ENCODE results near the gene SOX5.
"Not testable (repeated sequence)": the region's sequence is repeated elsewhere in the genome, so short reads cannot be mapped to it uniquely, and the experiment has no call there.

DNA sequence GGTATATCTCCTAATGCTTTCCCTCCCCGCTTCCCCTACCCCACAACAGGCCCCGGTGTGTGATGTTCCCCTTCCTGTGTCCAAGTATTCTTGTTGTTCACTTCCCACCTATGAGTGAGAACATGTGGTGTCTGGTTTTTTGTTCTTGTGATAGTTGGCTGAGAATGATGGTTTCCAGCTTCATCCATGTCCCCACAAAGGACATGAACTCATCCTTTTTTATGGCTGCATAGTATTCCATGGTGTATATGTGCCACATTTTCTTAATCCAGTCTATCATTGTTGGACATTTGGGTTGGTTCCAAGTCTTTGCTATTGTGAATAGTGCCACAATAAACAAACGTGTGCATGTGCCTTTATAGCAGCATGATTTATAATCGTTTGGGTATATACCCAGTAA is 239.1 kb downstream of the SOX5 start:
- not testable (repeated sequence) for TF ChIP-seq CEBPB (IDR thresholded peaks at IDR 0.05; ENCODE audit: low read depth); POLR2A (IDR thresholded peaks at IDR 0.05; ENCODE audit: borderline replicate concordance, extremely low read depth, insufficient read depth, insufficient read length); YY1 (IDR thresholded peaks at IDR 0.05; ENCODE audit: extremely low read depth, insufficient replicate concordance, low read depth, low read length); RAD21 (IDR thresholded peaks at IDR 0.05; ENCODE audit: low read depth); EZH2phosphoT487 (IDR thresholded peaks at IDR 0.05; ENCODE audit: borderline replicate concordance)
- TF ChIP-seq, protein P1, sequence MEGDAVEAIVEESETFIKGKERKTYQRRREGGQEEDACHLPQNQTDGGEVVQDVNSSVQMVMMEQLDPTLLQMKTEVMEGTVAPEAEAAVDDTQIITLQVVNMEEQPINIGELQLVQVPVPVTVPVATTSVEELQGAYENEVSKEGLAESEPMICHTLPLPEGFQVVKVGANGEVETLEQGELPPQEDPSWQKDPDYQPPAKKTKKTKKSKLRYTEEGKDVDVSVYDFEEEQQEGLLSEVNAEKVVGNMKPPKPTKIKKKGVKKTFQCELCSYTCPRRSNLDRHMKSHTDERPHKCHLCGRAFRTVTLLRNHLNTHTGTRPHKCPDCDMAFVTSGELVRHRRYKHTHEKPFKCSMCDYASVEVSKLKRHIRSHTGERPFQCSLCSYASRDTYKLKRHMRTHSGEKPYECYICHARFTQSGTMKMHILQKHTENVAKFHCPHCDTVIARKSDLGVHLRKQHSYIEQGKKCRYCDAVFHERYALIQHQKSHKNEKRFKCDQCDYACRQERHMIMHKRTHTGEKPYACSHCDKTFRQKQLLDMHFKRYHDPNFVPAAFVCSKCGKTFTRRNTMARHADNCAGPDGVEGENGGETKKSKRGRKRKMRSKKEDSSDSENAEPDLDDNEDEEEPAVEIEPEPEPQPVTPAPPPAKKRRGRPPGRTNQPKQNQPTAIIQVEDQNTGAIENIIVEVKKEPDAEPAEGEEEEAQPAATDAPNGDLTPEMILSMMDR (IDR thresholded peaks at IDR 0.05 in 2 of 3, conservative IDR thresholded peaks at IDR 0.05 in 1 of 3; ENCODE audit: borderline replicate concordance in 1 of 3, insufficient read depth in 1 of 3, low read depth in 2 of 3, low read length in 2 of 3), result not testable (repeated sequence)
- TF ChIP-seq, protein P2, sequence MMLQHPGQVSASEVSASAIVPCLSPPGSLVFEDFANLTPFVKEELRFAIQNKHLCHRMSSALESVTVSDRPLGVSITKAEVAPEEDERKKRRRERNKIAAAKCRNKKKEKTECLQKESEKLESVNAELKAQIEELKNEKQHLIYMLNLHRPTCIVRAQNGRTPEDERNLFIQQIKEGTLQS (IDR thresholded peaks at IDR 0.05), result not testable (repeated sequence)
